HL-60 (cell line): ENCODE data around the gene AHI1.

Source experiments
- DNase-seq, 2 experiments: peaks; one replicate each; pipeline ENCODE4 v3.0.0-alpha.2; 2010 to 2020; ENCODE audit warnings: low read depth in 1 of 2, low spot score in 1 of 2
- H3K27ac ChIP-seq: fragments of 250-450 bp; sonication (Bioruptor Pico); replicated peaks from 2 replicates; pipeline ENCODE4 v1.5.1; 2020; ENCODE audit warnings: mild to moderate bottlenecking, moderate library complexity
- H3K27me3 ChIP-seq: fragments of 250-450 bp; sonication (Bioruptor Pico); 2 replicates; pipeline ENCODE4 v1.5.1; 2021; ENCODE audit warnings: mild to moderate bottlenecking, moderate library complexity; ENCODE audit not compliant: insufficient read depth, poor library complexity, severe bottlenecking
- H3K4me3 ChIP-seq: replicated peaks from 2 replicates; pipeline ENCODE4 v1.5.1; 2011; ENCODE audit warnings: mild to moderate bottlenecking, control low read depth, low read length; ENCODE audit not compliant: insufficient read depth
- GABPA ChIP-seq: IDR thresholded peaks from 2 replicates; pipeline ENCODE4 v1.6.1; 2012; ENCODE audit warnings: low read depth
- POLR2AphosphoS5 ChIP-seq: IDR thresholded peaks from 2 replicates; pipeline ENCODE4 v1.6.1; 2012; ENCODE audit warnings: low read depth
- REST ChIP-seq: IDR thresholded peaks from 2 replicates; pipeline ENCODE4 v1.6.1; 2012; ENCODE audit warnings: low read depth; ENCODE audit not compliant: insufficient replicate concordance
- SPI1 ChIP-seq: IDR thresholded peaks from 2 replicates; pipeline ENCODE4 v1.6.1; 2012; ENCODE audit warnings: low read depth, mild to moderate bottlenecking, borderline replicate concordance
- TF ChIP-seq, protein P1 (sequence below): IDR thresholded peaks from one replicate; pipeline ENCODE4 v1.5.1; 2011; ENCODE audit warnings: low read length, control low read depth, inconsistent platforms; ENCODE audit not compliant: insufficient read depth

The AHI1 gene

DNA sequence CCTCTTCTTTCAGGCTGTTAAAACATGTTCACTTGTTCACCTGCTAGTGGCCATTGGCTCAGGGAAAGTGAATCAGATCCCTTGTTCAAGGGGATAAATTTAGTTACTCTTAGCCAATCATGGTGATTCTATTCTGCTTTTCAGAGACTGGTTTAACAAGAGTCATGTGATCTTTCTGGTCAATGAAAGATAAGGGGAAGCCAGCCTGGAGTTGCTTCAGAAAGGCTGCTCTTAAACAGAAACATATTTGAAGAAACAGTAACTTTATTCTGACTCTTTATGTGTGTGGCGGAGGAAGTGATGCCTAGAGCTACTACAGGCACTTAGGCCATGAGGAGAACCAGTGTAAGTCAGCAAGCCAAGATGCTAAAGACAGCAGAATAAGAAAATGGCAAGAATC, 28.1 kb upstream of the AHI1 start:
- H3K27ac ChIP-seq, result no peak overlapping the region
- no peak overlapping the region for H3K4me3 ChIP-seq
- no peaks in the 10 kb centered on the region for H3K27me3 ChIP-seq
- TF ChIP-seq GABPA (no peak), REST (no peak), SPI1 (no peak), POLR2AphosphoS5 (no peak)
- TF ChIP-seq, protein P1, sequence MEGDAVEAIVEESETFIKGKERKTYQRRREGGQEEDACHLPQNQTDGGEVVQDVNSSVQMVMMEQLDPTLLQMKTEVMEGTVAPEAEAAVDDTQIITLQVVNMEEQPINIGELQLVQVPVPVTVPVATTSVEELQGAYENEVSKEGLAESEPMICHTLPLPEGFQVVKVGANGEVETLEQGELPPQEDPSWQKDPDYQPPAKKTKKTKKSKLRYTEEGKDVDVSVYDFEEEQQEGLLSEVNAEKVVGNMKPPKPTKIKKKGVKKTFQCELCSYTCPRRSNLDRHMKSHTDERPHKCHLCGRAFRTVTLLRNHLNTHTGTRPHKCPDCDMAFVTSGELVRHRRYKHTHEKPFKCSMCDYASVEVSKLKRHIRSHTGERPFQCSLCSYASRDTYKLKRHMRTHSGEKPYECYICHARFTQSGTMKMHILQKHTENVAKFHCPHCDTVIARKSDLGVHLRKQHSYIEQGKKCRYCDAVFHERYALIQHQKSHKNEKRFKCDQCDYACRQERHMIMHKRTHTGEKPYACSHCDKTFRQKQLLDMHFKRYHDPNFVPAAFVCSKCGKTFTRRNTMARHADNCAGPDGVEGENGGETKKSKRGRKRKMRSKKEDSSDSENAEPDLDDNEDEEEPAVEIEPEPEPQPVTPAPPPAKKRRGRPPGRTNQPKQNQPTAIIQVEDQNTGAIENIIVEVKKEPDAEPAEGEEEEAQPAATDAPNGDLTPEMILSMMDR, result no peak
- no peak for DNase-seq

- Histone ChIP-seq H3K27ac (no peak overlapping the region), H3K4me3 (no peak overlapping the region), H3K27me3 (no peaks in the 10 kb centered on the region)
- TF ChIP-seq POLR2AphosphoS5, result no peak
- no peak for TF ChIP-seq GABPA
- TF ChIP-seq, protein P1, result no peak
- no peak for TF ChIP-seq REST
- no peak for TF ChIP-seq SPI1
- DNase-seq, result no peak
Measured at GRCh38 chr6:135522965-135523692, 25.6 kb upstream of the AHI1 start.

- TF ChIP-seq GABPA, result no peak
- no peaks in the 10 kb centered on the region for H3K27me3 ChIP-seq
- no peak overlapping the region for H3K4me3 ChIP-seq
- no peak for DNase-seq
- H3K27ac ChIP-seq, result no peak overlapping the region
Measured at GRCh38 chr6:135521431-135521830, 23.9 kb upstream of the AHI1 start.

DNA sequence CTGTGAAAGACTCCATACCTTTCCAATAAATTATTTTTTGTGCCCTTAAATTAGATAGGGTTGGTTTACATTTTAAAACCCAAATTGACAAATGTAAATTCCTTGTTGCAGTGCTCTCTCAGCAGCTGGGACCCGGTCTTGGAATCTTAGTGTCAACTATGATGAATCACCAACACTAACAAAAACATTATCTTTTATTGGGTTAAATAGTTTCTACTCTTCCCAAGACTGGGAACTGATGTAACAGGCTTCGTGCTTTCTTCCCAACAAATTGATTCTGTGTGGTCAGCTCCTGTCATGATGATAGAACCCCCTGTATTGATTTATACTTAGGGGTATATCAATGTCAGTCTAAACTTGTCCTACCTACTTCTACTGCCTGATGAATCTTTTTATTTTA, 23.2 kb upstream of the AHI1 start:
- no peak for TF ChIP-seq REST
- no peak for TF ChIP-seq GABPA
- TF ChIP-seq, protein P1, result no peak
- no peak for DNase-seq
- H3K27ac ChIP-seq, result no peak overlapping the region

More for the DNA sequence above, 23.2 kb upstream of the AHI1 start:
- Histone ChIP-seq H3K4me3 (no peak overlapping the region), H3K27me3 (no peaks in the 10 kb centered on the region)
